ENCODE results near the gene CHURC1.

Gene CHURC1

GRCh38 chr14:64928239-64929013, 14.2 kb downstream of the CHURC1 start (continued):
- TF ChIP-seq ZNF596 (tag by site-specific recombination; IDR thresholded peaks at IDR 0.05) (no peak), BCL11A (tag by site-specific recombination; IDR thresholded peaks at IDR 0.05; ENCODE audit: low read depth) (no peak), YY2 (tag by site-specific recombination; IDR thresholded peaks at IDR 0.05) (no peak), ZFP41 (tag by site-specific recombination; IDR thresholded peaks at IDR 0.05; ENCODE audit: borderline replicate concordance) (no peak), ZNF211 (tag by site-specific recombination; IDR thresholded peaks at IDR 0.05; ENCODE audit: low read depth) (no peak), ZNF366 (tag by site-specific recombination; conservative IDR thresholded peaks at IDR 0.05) (no peak), ZNF639 (tag by site-specific recombination; IDR thresholded peaks at IDR 0.05) (no peak), ZNF133 (tag by site-specific recombination; IDR thresholded peaks at IDR 0.05) (no peak), YY1 (tag by site-specific recombination; IDR thresholded peaks at IDR 0.05) (no peak)

DNA sequence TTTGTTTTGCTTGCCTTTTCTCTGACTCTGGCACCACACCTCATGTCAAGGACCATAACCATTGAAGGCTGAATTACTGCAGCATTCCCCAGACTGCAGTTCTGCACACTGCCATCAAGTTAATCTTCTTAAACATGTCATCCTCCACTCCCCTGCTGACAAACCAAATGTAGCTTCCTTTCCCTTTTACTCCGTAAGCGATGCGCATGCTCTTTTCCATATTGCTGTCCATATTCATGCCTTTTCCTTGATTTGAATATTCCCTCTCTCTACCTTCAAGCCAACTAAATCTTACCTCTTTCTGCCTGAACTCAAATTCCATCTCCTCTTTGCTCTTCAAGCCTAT, 14.7 kb downstream of the CHURC1 start:
- Histone ChIP-seq H3K9me3 (ENCODE audit: control insufficient read depth, insufficient read depth, low read depth, low read length) (no peaks in the 10 kb centered on the region), H3K27ac (ENCODE audit: extremely low read depth, low read depth, low read length) (no peak overlapping the region), H3K4me3 (ENCODE audit: low read depth, low read length) (no peak overlapping the region), H3K4me1 (ENCODE audit: control insufficient read depth, insufficient read depth, low read length) (no peaks in the 10 kb centered on the region), H3K36me3 (ENCODE audit: control insufficient read depth in 2 of 2, insufficient read depth in 1 of 2, low read length in 2 of 2) (peaks cover 66 to 85% of the 10 kb centered on the region in 2 experiments)
- CTCF ChIA-PET = no interaction called here
- POLR2A ChIA-PET = no interaction called here
- TF ChIP-seq ZNF629 (tag by site-specific recombination; IDR thresholded peaks at IDR 0.05) = no peak
- no peak for TF ChIP-seq ZNF335 (tag by site-specific recombination; conservative IDR thresholded peaks at IDR 0.05)
- TF ChIP-seq, protein P1, sequence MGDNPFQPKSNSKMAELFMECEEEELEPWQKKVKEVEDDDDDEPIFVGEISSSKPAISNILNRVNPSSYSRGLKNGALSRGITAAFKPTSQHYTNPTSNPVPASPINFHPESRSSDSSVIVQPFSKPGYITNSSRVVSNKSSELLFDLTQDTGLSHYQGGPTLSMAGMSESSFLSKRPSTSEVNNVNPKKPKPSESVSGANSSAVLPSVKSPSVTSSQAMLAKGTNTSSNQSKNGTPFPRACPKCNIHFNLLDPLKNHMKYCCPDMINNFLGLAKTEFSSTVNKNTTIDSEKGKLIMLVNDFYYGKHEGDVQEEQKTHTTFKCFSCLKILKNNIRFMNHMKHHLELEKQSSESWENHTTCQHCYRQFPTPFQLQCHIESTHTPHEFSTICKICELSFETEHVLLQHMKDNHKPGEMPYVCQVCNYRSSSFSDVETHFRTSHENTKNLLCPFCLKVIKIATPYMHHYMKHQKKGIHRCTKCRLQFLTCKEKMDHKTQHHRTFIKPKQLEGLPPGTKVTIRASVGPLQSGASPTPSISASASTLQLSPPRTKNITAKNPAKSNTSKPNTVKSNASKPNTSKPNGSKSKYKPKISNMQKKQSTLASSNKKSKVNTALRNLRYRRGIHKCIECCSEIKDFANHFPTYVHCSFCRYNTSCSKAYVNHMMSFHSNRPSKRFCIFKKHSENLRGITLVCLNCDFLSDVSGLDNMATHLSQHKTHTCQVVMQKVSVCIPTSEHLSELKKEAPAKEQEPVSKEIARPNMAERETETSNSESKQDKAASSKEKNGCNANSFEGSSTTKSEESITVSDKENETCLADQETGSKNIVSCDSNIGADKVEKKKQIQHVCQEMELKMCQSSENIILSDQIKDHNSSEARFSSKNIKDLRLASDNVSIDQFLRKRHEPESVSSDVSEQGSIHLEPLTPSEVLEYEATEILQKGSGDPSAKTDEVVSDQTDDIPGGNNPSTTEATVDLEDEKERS (tag by site-specific recombination; IDR thresholded peaks at IDR 0.05) = no peak
- TF ChIP-seq, protein P2, sequence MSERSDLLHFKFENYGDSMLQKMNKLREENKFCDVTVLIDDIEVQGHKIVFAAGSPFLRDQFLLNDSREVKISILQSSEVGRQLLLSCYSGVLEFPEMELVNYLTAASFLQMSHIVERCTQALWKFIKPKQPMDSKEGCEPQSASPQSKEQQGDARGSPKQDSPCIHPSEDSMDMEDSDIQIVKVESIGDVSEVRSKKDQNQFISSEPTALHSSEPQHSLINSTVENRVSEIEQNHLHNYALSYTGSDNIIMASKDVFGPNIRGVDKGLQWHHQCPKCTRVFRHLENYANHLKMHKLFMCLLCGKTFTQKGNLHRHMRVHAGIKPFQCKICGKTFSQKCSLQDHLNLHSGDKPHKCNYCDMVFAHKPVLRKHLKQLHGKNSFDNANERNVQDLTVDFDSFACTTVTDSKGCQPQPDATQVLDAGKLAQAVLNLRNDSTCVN (tag by site-specific recombination; optimal IDR thresholded peaks at IDR 0.05) = no peak
- no peak for TF ChIP-seq ZNF19 (tag by site-specific recombination; IDR thresholded peaks at IDR 0.05; ENCODE audit: low read depth)
- no peak for TF ChIP-seq HOXC10 (CRISPR knock-in tag; IDR thresholded peaks at IDR 0.05)
- no peak for TF ChIP-seq ZNF792 (tag by site-specific recombination; IDR thresholded peaks at IDR 0.05)
- no peak for TF ChIP-seq ZNF366 (tag by site-specific recombination; conservative IDR thresholded peaks at IDR 0.05)
- TF ChIP-seq ZNF704 (tag by site-specific recombination; IDR thresholded peaks at IDR 0.05) = no peak
- no peak for TF ChIP-seq SCRT2 (tag by site-specific recombination; IDR thresholded peaks at IDR 0.05)
- TF ChIP-seq ZNF670 (tag by site-specific recombination; IDR thresholded peaks at IDR 0.05; ENCODE audit: low read depth) = no peak
- no peak for TF ChIP-seq BCL11A (tag by site-specific recombination; IDR thresholded peaks at IDR 0.05; ENCODE audit: low read depth)
- TF ChIP-seq ZNF624 (tag by site-specific recombination; IDR thresholded peaks at IDR 0.05) = no peak
- no peak for TF ChIP-seq ZNF510 (tag by site-specific recombination; IDR thresholded peaks at IDR 0.05; ENCODE audit: insufficient replicate concordance)

Measured in HEK293 (cell line).